BE2C (cell line): ENCODE results near the gene STIM1. TPM values are rescaled to one million over a fixed set of nuclear protein-coding genes. Genes with fewer than 3 reads are reported as not detected.

ENCODE experiments used
- DNase-seq: peaks from one replicate; pipeline ENCODE4 v3.0.0-alpha.2; 2020
- H3K27me3 ChIP-seq: fragments of 250-450 bp; sonication (Bioruptor Pico); 2 replicates; pipeline ENCODE4 v1.5.1; 2020; ENCODE audit warnings: mild to moderate bottlenecking
- H3K36me3 ChIP-seq: fragments of 250-450 bp; sonication (Bioruptor Pico); 2 replicates; pipeline ENCODE4 v1.5.1; 2020; ENCODE audit warnings: mild to moderate bottlenecking
- H3K4me1 ChIP-seq: fragments of 250-450 bp; sonication (Bioruptor Pico); 2 replicates; pipeline ENCODE4 v1.5.1; 2020
- H3K4me3 ChIP-seq: 2 replicates; pipeline ENCODE4 v1.5.1; 2011; ENCODE audit warnings: low read depth, low read length
- H3K9me3 ChIP-seq: fragments of 250-450 bp; sonication (Bioruptor Pico); 2 replicates; pipeline ENCODE4 v1.5.1; 2020
- polyA plus RNA-seq: library from polyadenylated mRNA; unstranded; fragments of >200 nt; gene quantifications from one replicate; pipeline ENCODE4 v1.2.1, GENCODE V29; 2012; ENCODE audit warnings: low read depth, missing spikeins; ENCODE audit not compliant: insufficient read length, insufficient read depth
- TF ChIP-seq, protein P1 (sequence below): IDR thresholded peaks from 2 replicates; pipeline ENCODE4 v1.5.1; 2012; ENCODE audit warnings: mild to moderate bottlenecking, low read depth, low read length

STIM1 gene
- 29.2 TPM for polyA plus RNA-seq

- Histone ChIP-seq H3K4me3 (peak within 1 kb of the TSS; percentile 71), H3K9me3 (no peaks in the 10 kb centered on the region), H3K4me1 (no peaks in the 10 kb centered on the region), H3K36me3 (no peaks in the 10 kb centered on the region), H3K27me3 (no peaks in the 10 kb centered on the region)
- TF ChIP-seq, protein P1, sequence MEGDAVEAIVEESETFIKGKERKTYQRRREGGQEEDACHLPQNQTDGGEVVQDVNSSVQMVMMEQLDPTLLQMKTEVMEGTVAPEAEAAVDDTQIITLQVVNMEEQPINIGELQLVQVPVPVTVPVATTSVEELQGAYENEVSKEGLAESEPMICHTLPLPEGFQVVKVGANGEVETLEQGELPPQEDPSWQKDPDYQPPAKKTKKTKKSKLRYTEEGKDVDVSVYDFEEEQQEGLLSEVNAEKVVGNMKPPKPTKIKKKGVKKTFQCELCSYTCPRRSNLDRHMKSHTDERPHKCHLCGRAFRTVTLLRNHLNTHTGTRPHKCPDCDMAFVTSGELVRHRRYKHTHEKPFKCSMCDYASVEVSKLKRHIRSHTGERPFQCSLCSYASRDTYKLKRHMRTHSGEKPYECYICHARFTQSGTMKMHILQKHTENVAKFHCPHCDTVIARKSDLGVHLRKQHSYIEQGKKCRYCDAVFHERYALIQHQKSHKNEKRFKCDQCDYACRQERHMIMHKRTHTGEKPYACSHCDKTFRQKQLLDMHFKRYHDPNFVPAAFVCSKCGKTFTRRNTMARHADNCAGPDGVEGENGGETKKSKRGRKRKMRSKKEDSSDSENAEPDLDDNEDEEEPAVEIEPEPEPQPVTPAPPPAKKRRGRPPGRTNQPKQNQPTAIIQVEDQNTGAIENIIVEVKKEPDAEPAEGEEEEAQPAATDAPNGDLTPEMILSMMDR: peak; percentile 67
- peak; percentile 89 for DNase-seq
These were observed at the start of gene STIM1 for GRCh38 chr11:3854977-3855807. Gene STIM1, plus strand, starts transcription at chr11:3855664. Its CDS starts 607 bp downstream, at chr11:3856271.

DNA sequence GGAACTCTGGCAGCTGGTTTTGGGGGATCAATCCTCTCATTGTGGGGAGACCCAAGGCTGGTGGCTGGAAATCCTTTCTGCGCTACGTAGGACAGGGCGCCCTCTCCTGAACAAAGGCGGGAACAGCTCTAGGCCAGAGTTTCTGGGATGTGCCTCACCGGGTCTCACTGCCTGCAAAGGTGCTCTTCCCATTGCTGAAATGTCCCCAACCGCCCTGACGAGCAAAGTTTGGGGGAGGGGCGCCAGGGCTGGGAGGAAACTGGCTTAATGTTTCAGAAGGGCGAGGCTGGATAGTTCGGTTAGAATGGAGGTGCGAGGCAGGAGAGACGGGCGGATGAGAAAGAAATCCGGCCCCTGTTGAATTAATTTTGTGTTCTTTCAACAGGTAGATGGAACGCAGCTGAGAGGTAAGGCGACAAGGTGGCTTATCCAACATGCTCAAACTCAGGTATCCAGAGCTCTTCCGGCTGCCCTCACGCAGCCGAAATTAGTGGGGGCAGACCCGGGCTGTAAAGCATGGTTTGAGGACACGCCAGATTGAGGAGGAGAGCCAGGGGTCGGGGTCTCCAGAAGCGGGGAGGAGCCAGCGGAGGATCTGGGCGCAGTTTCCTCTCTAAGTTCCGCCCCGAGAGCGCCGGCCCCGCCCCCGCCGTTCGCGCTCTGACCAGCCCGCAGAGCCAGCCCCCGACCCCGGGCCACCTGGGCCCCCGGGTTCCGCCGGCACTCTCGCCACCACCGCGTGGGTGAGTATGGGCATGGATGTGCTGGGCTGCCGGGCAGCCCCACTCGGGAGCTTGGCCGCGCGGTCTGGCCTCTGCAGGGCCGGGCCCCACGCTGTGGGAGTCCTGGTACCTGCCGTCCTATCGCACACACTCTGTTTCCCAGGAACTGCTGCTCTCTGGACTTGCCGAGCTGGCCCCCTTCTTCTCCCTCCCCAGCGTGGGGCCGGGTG is 47.3 kb upstream of the STIM1 start, which contains the start of gene PGAP2:
Gene PGAP2, plus strand, starts transcription at position 652 of the 952 bp plus-strand sequence. CDS start 2,700 bp downstream, outside the sequence.
- DNase-seq: peak; percentile 54
- Histone ChIP-seq H3K27me3 (no peaks in the 10 kb centered on the region), H3K4me1 (no peaks in the 10 kb centered on the region), H3K4me3 (peak within 1 kb of the TSS; percentile 64), H3K9me3 (no peaks in the 10 kb centered on the region), H3K36me3 (no peaks in the 10 kb centered on the region)
- TF ChIP-seq, protein P1: peak; percentile 59

- no peak for DNase-seq
- no peaks in the 10 kb centered on the region for H3K27me3 ChIP-seq
- TF ChIP-seq, protein P1: peak; percentile 38; the same call in 1 of the 2 replicates
- no peaks in the 10 kb centered on the region for H3K9me3 ChIP-seq
- peak overlapping the region; percentile 64 for H3K4me3 ChIP-seq
- H3K4me1 ChIP-seq: no peaks in the 10 kb centered on the region
- H3K36me3 ChIP-seq: no peaks in the 10 kb centered on the region
These were observed 46.4 kb upstream of the STIM1 start for GRCh38 chr11:3808861-3809623.

DNA sequence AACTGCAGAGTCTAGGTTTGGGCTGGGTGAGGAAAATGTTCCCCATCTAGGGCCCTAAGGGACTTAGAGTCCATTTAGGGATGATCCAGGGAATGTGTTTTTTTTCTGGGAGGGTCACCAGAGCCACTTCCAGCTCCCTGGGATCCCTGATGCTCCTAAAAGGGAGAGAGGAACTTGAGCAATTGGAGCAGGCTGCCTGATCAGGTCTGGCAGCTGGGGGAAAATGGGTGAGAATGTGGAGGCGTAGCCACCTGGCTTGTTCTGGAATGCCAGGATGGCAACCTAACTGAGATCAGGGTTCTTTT is 45.9 kb upstream of the STIM1 start:
- H3K36me3 ChIP-seq: no peaks in the 10 kb centered on the region
- no peaks in the 10 kb centered on the region for H3K27me3 ChIP-seq
- TF ChIP-seq, protein P1: no peak
- DNase-seq: no peak
- no peaks in the 10 kb centered on the region for H3K9me3 ChIP-seq
- no peaks in the 10 kb centered on the region for H3K4me1 ChIP-seq
- H3K4me3 ChIP-seq: no peak overlapping the region

GRCh38 chr11:3810446-3810845 is 45.0 kb upstream of the STIM1 start:
- no peaks in the 10 kb centered on the region for H3K4me1 ChIP-seq

More at GRCh38 chr11:3810446-3810845, 45.0 kb upstream of the STIM1 start:
- TF ChIP-seq, protein P1: no peak
- H3K4me3 ChIP-seq: no peak overlapping the region
- no peaks in the 10 kb centered on the region for H3K27me3 ChIP-seq
- no peaks in the 10 kb centered on the region for H3K9me3 ChIP-seq
- no peaks in the 10 kb centered on the region for H3K36me3 ChIP-seq
- no peak for DNase-seq
